HFF-Myc (cell line): ENCODE results near the gene OVOL3.

ENCODE experiments used
- DNase-seq: peaks from one replicate; pipeline ENCODE4 v3.0.0-alpha.2; 2011; ENCODE audit warnings: low read depth; ENCODE audit errors: extremely low read depth
- H3K4me3 ChIP-seq: replicated peaks from 2 replicates; pipeline ENCODE4 v1.5.1; 2011; ENCODE audit warnings: low read depth, mild to moderate bottlenecking, control low read depth, low read length
- TF ChIP-seq, protein P1 (sequence below): IDR thresholded peaks from 2 replicates; pipeline ENCODE4 v1.5.1; 2012; ENCODE audit warnings: mild to moderate bottlenecking, low read depth, low read length, control low read depth; ENCODE audit errors: missing control alignments

The OVOL3 gene

DNA sequence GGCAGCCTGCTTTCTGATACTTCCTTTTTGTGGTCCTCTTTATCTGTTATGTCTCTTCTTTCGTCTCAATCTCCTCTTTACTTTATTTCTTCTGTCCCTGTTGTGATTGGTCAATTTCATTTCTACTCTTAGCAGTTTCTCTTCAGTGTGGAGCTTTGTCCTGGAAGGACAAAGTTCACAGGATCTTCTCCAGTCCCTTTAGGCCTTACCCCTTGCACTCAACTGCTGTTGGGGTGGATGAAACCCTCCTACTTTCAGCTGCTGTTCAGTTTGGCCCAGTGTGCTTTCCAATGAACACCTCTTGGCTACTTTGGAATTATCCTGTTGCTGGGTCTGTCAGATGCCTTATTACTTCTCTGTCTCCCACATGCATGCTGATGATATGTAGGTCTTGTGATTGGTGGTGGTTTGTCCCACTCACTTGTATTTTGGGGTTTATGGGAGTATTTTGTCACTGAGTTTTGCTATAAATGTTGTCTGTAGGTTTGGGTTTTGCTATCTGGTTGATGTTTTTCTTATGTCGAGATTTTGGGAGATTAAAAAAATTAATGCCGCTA is 31.5 kb upstream of the OVOL3 start:
- DNase-seq: no peak
- TF ChIP-seq, protein P1, sequence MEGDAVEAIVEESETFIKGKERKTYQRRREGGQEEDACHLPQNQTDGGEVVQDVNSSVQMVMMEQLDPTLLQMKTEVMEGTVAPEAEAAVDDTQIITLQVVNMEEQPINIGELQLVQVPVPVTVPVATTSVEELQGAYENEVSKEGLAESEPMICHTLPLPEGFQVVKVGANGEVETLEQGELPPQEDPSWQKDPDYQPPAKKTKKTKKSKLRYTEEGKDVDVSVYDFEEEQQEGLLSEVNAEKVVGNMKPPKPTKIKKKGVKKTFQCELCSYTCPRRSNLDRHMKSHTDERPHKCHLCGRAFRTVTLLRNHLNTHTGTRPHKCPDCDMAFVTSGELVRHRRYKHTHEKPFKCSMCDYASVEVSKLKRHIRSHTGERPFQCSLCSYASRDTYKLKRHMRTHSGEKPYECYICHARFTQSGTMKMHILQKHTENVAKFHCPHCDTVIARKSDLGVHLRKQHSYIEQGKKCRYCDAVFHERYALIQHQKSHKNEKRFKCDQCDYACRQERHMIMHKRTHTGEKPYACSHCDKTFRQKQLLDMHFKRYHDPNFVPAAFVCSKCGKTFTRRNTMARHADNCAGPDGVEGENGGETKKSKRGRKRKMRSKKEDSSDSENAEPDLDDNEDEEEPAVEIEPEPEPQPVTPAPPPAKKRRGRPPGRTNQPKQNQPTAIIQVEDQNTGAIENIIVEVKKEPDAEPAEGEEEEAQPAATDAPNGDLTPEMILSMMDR: no peak
- no peak overlapping the region for H3K4me3 ChIP-seq

DNA sequence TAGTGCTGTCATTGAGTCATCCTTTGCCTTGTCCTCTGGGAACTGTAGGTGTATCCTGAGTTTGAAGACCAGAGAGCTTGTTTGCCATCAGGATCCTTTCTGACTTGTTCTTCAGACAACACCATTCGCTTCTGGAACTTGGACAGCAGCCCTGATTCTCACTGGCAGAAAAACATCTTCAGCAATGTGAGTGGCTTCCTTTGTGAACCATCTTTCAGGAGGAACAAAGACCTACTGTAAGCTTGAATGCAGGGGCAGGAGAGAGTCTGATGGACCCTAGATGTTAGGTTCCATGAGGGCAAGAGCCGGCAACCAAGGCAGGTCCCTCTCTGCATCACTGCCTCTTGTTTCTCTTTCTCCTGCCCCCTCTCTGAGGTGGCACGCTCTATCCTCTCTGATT is 29.6 kb upstream of the OVOL3 start:
- DNase-seq: no peak
- H3K4me3 ChIP-seq: no peak overlapping the region
- TF ChIP-seq, protein P1: no peak

DNA sequence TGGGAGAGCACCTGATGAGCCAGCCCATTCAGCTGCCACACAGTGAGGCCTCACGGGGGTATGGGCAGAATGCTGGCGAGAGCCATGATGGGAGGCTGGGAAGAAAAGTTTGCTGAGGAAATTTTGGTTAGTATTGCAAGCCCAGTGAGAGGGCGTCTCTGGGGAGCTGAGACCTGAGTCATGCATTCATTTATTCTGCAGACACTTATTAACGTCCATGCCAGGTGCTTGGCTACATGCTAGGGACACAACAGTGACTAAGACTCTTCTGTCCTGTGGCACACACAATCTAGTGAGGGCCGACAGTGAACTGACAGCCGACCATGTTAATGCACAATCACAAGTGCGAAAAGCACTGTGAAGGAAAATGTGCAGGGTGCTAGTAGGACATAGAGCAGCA is 29.0 kb upstream of the OVOL3 start:
- no peak for DNase-seq
- TF ChIP-seq, protein P1: no peak
- no peak overlapping the region for H3K4me3 ChIP-seq

DNA sequence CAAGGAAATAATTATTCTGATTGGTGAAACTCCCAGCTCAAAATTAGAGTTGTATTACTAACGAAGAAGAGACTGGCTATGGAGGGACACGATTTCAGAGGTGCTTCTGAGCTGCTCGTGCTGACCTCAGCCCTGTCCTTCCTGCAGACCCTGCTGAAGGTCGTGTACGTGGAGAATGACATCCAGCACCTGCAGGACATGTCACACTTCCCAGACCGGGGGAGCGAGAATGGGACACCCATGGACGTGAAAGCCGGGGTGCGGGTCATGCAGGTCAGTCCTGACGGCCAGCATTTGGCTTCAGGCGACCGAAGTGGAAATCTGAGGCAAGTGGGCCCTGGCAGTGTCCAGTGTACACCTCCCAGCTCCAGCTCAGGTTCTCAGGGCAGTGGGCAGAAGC is 28.0 kb upstream of the OVOL3 start:
- no peak overlapping the region for H3K4me3 ChIP-seq
- TF ChIP-seq, protein P1: no peak
- no peak for DNase-seq

DNA sequence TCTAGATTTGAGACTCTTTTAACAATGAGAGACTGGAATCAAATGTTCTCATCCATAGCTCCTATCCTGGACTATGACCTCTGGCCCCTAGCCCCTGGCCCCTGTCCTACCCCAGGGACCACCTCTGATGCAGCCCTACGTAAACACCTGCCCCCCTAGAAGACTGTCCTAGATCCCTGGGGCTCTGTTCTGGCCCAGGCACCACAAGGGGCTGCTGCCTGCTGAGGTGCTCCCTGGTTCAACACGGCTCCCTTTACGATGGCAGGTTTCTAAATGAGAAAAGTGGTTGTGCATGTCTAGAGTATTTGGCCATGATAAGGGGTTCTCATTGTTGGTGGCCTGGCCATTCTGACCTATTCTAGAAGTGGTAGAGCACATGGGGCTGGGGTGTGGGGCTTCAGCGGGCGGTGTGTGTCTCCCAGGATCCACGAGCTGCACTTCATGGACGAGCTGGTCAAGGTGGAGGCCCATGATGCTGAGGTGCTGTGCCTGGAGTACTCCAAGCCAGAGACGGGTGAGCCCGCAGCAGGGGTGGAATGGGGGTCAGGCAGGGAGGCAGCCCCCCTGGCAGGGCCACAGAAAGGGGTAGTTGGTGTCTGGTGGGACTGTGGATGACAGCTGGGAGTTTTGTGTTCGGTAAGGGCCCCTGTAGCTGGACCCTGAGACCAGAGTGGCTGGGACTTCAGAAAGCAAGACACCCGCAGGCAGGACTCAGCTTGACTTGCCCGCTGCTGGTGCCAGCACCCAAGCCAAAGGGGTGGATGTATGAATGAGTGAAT is 26.5 kb upstream of the OVOL3 start:
- no peak for DNase-seq
- TF ChIP-seq, protein P1: no peak
- no peak overlapping the region for H3K4me3 ChIP-seq

DNA sequence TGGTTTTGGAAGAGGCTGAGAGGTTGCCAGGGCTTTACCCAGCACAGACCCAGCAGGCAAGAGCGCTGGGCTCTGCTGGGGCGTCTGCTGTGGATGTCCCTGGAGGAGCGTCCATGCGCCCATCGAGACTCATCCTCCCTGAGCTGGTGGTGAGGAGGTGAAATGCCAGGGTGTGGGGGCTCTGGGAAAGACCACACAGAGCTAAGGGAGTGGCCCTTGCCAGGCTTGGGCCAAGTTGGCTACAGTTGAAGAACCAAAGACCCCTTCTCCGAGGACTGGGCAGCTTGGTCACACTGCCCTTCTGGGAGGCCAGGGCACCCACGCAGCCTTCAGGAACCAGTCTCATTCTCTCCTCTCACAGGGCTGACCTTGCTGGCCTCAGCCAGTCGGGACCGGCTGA is 24.6 kb upstream of the OVOL3 start:
- TF ChIP-seq, protein P1: no peak
- H3K4me3 ChIP-seq: no peak overlapping the region
- DNase-seq: no peak
